ACC112 (cell line): Measurements from ENCODE around the gene RABAC1.

ENCODE experiments used
- H2AFZ ChIP-seq: fragments of 200-600 bp; sonication (generic); one replicate; pipeline ENCODE4 v1.6.0; 2017; ENCODE audit warnings: antibody characterized with exemption, low read length; ENCODE audit not compliant: unreplicated experiment
- H3K27ac ChIP-seq: fragments of 200-600 bp; sonication (generic); 2 replicates; pipeline ENCODE4 v1.5.1; 2014; ENCODE audit warnings: low read depth, mild to moderate bottlenecking, antibody characterized with exemption, low read length, moderate library complexity
- H3K27me3 ChIP-seq: fragments of 200-600 bp; sonication (generic); 2 replicates; pipeline ENCODE4 v1.6.1; 2014; ENCODE audit warnings: mild to moderate bottlenecking, antibody characterized with exemption, low read length, moderate library complexity, mixed read lengths; ENCODE audit not compliant: insufficient read depth
- H3K36me3 ChIP-seq: fragments of 200-600 bp; sonication (generic); 2 replicates; pipeline ENCODE4 v1.6.1; 2016; ENCODE audit warnings: mild to moderate bottlenecking, antibody characterized with exemption, low read length, moderate library complexity, mixed read lengths; ENCODE audit not compliant: insufficient read depth
- H3K4me1 ChIP-seq: fragments of 200-600 bp; sonication (generic); one replicate; pipeline ENCODE4 v1.6.1; 2016; ENCODE audit warnings: low read length, mixed read lengths; ENCODE audit not compliant: insufficient read depth, unreplicated experiment, control insufficient read depth
- H3K4me3 ChIP-seq: fragments of 200-600 bp; sonication (generic); 2 replicates; pipeline ENCODE4 v1.5.1; 2014; ENCODE audit warnings: mild to moderate bottlenecking, low read depth, low read length
- H3K79me2 ChIP-seq: fragments of 200-600 bp; sonication (generic); one replicate; pipeline ENCODE4 v1.6.0; 2016; ENCODE audit warnings: low read length; ENCODE audit not compliant: control insufficient read depth, unreplicated experiment, insufficient read depth

The RABAC1 gene

DNA sequence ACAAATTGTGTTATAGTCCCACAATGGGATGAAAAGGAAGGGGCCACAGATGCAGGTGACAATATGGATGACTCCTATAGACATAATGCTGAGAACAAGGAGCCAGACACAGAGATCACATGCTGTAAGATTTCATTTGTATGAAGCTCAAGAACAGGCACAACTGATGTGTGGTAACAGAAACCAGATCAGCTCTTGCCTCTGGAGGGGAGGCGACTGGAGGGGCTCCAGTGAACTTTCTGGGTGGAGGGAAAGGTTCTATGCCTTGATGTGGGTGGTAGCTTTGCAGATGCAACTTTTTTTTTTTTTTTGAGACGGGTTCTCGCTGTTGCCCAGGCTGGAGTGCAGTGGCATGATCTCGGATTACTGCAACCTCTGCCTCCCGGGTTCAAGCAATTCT lies 6.0 kb upstream of the RABAC1 start:
- no peaks in the 10 kb centered on the region for H3K4me1 ChIP-seq
- no peak overlapping the region for H2AFZ ChIP-seq
- no peak overlapping the region for H3K4me3 ChIP-seq
- no peak overlapping the region for H3K27ac ChIP-seq
- H3K36me3 ChIP-seq: no peaks in the 10 kb centered on the region
- no peaks in the 10 kb centered on the region for H3K27me3 ChIP-seq
- no peaks in the 10 kb centered on the region for H3K79me2 ChIP-seq

GRCh38 chr19:41960973-41961372 lies 1.9 kb upstream of the RABAC1 start:
- Histone ChIP-seq H3K27ac (no peak overlapping the region), H2AFZ (no peak overlapping the region)

GRCh38 chr19:41958367-41959055 lies 610 bp downstream of the RABAC1 start:
- H3K4me1 ChIP-seq: peaks cover 7% of the 10 kb centered on the region
- no peaks in the 10 kb centered on the region for H3K27me3 ChIP-seq
- H3K36me3 ChIP-seq: no peaks in the 10 kb centered on the region
- peak overlapping the region; percentile 39 for H3K27ac ChIP-seq
- no peaks in the 10 kb centered on the region for H3K79me2 ChIP-seq
- H3K4me3 ChIP-seq: peak overlapping the region; percentile 88
- no peak overlapping the region for H2AFZ ChIP-seq

More at GRCh38 chr19:41960973-41961372, 1.9 kb upstream of the RABAC1 start:
- H3K4me3 ChIP-seq: no peak overlapping the region
- peaks cover 7% of the 10 kb centered on the region for H3K4me1 ChIP-seq
- no peaks in the 10 kb centered on the region for H3K36me3 ChIP-seq
- no peaks in the 10 kb centered on the region for H3K79me2 ChIP-seq
- no peaks in the 10 kb centered on the region for H3K27me3 ChIP-seq

- Histone ChIP-seq H3K36me3 (no peaks in the 10 kb centered on the region), H3K27ac (no peak overlapping the region), H3K4me1 (peaks cover 7% of the 10 kb centered on the region), H3K79me2 (no peaks in the 10 kb centered on the region), H3K4me3 (peak overlapping the region; percentile 88), H2AFZ (no peak overlapping the region), H3K27me3 (no peaks in the 10 kb centered on the region)
These were observed 1.2 kb downstream of the RABAC1 start for GRCh38 chr19:41957838-41958366.

- Histone ChIP-seq H3K27me3 (no peaks in the 10 kb centered on the region), H3K79me2 (no peaks in the 10 kb centered on the region), H3K4me1 (peaks cover 7% of the 10 kb centered on the region), H3K36me3 (no peaks in the 10 kb centered on the region), H3K27ac (no peak overlapping the region), H2AFZ (no peak overlapping the region), H3K4me3 (peak overlapping the region; percentile 88)
These were observed 1.8 kb downstream of the RABAC1 start for GRCh38 chr19:41957161-41957837.

DNA sequence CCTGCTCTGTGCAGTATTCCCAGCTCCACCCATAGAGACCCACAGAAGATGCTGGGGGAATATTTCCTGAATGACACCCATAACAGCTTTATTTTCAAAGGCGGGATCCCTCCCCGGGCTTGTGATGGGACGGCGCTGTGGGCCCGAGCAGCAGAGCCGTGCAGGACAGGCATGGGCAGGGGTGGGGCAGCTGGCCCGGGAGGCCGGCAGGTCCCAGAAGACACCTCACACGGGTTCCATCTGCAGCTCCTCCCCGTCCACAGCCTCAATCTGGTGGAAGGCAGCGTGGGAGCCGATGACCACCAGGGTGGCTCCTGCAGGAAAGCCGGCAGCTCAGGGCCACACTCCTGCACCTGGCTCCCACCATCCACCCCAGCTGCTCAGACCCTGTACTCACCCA lies 2.5 kb downstream of the RABAC1 start:
- Histone ChIP-seq H3K27me3 (no peaks in the 10 kb centered on the region), H3K36me3 (no peaks in the 10 kb centered on the region), H3K79me2 (no peaks in the 10 kb centered on the region), H3K4me3 (no peak overlapping the region), H3K4me1 (peaks cover 7% of the 10 kb centered on the region), H3K27ac (no peak overlapping the region), H2AFZ (no peak overlapping the region)

DNA sequence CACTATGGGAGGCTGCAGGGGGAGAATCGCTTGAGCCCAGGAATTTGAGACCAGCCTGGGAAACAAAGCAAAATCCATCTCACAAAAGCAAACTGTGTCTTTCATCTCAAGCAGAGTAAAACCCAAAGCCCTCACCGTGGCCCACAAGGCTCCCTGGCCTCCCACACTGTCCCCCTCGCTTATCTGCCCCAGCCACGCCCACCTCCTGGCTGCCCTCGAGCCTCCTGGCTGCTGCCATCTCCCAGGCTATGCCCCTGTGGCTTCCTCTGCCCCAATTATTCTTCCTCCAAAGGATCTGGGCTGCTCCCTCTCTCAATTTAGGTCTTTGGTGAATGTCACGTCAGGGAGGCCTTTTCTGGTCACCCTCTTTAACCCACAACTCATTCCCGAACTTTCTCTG lies 3.6 kb downstream of the RABAC1 start:
- Histone ChIP-seq H2AFZ (no peak overlapping the region), H3K27me3 (no peaks in the 10 kb centered on the region), H3K27ac (no peak overlapping the region), H3K79me2 (no peaks in the 10 kb centered on the region), H3K4me1 (peaks cover 7% of the 10 kb centered on the region), H3K4me3 (no peak overlapping the region), H3K36me3 (no peaks in the 10 kb centered on the region)

DNA sequence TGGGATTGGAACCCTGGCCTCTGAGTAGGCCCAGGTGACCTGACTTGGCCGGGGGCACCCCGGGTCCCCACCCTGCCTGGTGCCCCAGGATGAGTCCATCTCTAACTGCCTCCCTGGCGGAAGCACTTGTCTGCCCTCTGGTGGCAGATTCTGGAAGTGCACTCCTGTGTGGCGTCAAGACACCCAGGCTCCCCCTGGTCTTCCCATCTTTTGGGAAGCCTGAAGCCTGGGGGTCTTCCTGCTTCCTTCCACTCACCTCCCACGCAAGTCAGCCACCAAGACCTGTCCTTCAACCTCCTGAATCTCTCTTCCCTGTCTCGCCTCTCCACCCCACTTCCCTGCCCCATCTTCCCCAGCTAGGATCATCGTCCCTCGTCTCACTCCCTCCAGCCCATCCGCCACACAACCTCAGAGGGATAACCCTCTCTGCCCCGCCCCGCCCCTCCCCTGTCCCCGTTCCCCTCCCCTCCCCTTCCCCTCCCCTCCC lies 7.4 kb downstream of the RABAC1 start:
- no peaks in the 10 kb centered on the region for H3K79me2 ChIP-seq
- H3K36me3 ChIP-seq: no peaks in the 10 kb centered on the region
- no peaks in the 10 kb centered on the region for H3K4me1 ChIP-seq
- peak overlapping the region; percentile 51; the same call in 1 of the 2 replicates for H3K4me3 ChIP-seq
- no peak overlapping the region for H3K27ac ChIP-seq
- H2AFZ ChIP-seq: no peak overlapping the region
- H3K27me3 ChIP-seq: no peaks in the 10 kb centered on the region

DNA sequence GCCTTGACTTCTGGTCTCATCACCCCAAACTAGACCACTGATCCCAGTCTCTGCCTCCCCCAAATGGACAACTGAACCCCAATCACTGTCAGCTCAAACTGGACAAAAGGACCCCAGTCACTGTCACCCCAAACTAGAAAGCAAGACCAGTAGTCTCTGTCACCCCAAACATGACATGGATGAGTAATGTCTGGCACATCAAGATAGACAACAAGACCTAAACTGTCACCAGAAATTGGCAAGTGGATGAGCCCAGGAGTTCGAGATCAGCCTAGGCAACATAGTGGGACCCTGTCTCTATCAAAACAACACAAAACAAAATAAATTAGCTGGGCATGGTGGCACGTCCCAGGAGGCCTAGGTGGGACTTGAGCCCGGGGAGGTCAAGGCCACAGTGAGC lies 12.0 kb downstream of the RABAC1 start:
- Histone ChIP-seq H3K36me3 (no peaks in the 10 kb centered on the region), H3K79me2 (no peaks in the 10 kb centered on the region), H3K27me3 (no peaks in the 10 kb centered on the region), H2AFZ (no peak overlapping the region), H3K27ac (no peak overlapping the region), H3K4me3 (no peak overlapping the region), H3K4me1 (no peaks in the 10 kb centered on the region)

DNA sequence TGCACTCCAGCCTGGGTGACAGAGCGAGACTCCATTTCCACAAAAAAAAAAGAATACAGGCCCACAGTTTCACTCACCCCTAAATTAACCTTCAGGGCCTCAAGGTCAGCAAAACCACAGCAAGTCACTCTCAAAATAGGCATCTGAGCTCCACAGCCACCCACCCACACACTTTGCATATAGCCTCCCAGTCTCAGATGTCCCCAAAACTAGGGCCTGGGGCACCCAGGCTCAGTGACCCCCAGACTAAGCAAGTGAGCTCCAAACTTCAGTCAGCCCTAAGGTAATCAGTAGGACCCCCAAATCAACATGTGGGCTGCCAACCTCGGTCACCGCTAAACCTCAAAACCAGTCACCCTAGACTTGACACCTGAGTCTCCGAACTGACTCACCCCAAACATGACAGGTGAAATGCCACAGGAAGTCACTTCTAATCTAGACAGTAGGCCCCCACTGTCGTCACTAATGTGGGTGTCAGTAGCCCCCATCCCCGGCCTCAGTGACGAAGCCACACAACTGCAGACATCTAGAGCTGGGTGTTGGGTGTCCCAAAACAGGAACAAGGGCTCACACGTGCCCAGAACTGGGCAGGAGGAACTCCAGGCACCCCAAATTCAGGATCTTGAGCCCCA lies 13.9 kb downstream of the RABAC1 start:
- Histone ChIP-seq H3K79me2 (no peaks in the 10 kb centered on the region), H3K4me3 (no peak overlapping the region), H3K4me1 (no peaks in the 10 kb centered on the region), H3K27me3 (no peaks in the 10 kb centered on the region), H3K27ac (no peak overlapping the region), H3K36me3 (no peaks in the 10 kb centered on the region), H2AFZ (no peak overlapping the region)
